Chondrocyte (in vitro differentiated cells): ENCODE measurements around the gene LRRC42. TPM values are rescaled to one million over a fixed set of nuclear protein-coding genes. Genes with fewer than 3 reads are reported as not detected.

Experiments
- DNase-seq: peaks from one replicate; pipeline ENCODE4 v3.0.0; 2021; ENCODE audit warnings: mixed read lengths, low spot score
- H3K27ac Mint-ChIP-seq: one replicate; pipeline ENCODE4 v1.8.0; 2021; ENCODE audit warnings: mild to moderate bottlenecking, moderate library complexity, mixed read lengths; ENCODE audit not compliant: unreplicated experiment
- H3K27me3 Mint-ChIP-seq: 2 replicates; pipeline ENCODE4 v1.8.0; 2021; ENCODE audit warnings: low read depth, mixed read lengths
- H3K36me3 Mint-ChIP-seq: 2 replicates; pipeline ENCODE4 v1.8.0; 2021; ENCODE audit warnings: low read depth, mixed read lengths
- H3K4me1 Mint-ChIP-seq: 2 replicates; pipeline ENCODE4 v1.8.0; 2021; ENCODE audit warnings: low read depth, mild to moderate bottlenecking, mixed read lengths
- H3K4me3 Mint-ChIP-seq: one replicate; pipeline ENCODE4 v1.8.0; 2021; ENCODE audit warnings: mild to moderate bottlenecking, moderate library complexity, mixed read lengths; ENCODE audit not compliant: unreplicated experiment
- H3K9me3 Mint-ChIP-seq: 2 replicates; pipeline ENCODE4 v1.8.0; 2021; ENCODE audit warnings: low read depth, mixed read lengths
- CTCF ChIP-seq: fragments of 200-600 bp; sonication (generic); IDR thresholded peaks from 2 replicates; pipeline ENCODE4 v1.5.0; 2021; ENCODE audit warnings: antibody characterized with exemption, mild to moderate bottlenecking, moderate library complexity
- total RNA-seq: library from RNA; stranded (reverse); gene quantifications from 3 replicates; pipeline ENCODE4 v1.2.1, GENCODE V29; 2021

The LRRC42 gene
- total RNA-seq, 1 donor from 2014 or later: 37.6 TPM

- no peak for TF ChIP-seq CTCF
- H3K27ac Mint-ChIP-seq: no peak overlapping the region
- no peak overlapping the region for H3K4me3 Mint-ChIP-seq
- peaks cover 2% of the 10 kb centered on the region for H3K36me3 Mint-ChIP-seq
- H3K27me3 Mint-ChIP-seq: no peaks in the 10 kb centered on the region
- H3K4me1 Mint-ChIP-seq: peaks cover 40% of the 10 kb centered on the region
- H3K9me3 Mint-ChIP-seq: no peaks in the 10 kb centered on the region
- no peak for DNase-seq
These were observed 3.8 kb upstream of the LRRC42 start for GRCh38 chr1:53942127-53942957.

GRCh38 chr1:53943090-53943489 is 3.1 kb upstream of the LRRC42 start:
- Mint-ChIP-seq H3K4me1 (peaks cover 44% of the 10 kb centered on the region), H3K4me3 (no peak overlapping the region), H3K27me3 (no peaks in the 10 kb centered on the region), H3K9me3 (no peaks in the 10 kb centered on the region), H3K36me3 (no peaks in the 10 kb centered on the region), H3K27ac (no peak overlapping the region)
- TF ChIP-seq CTCF: no peak
- no peak for DNase-seq

- H3K27ac Mint-ChIP-seq: no peak overlapping the region
These were observed 2.6 kb upstream of the LRRC42 start for GRCh38 chr1:53943490-53944043.

GRCh38 chr1:53944469-53945182 is 1.5 kb upstream of the LRRC42 start:
- H3K36me3 Mint-ChIP-seq: no peaks in the 10 kb centered on the region
- peak overlapping the region; percentile 95 for H3K27ac Mint-ChIP-seq
- peak overlapping the region; percentile 93 for H3K4me3 Mint-ChIP-seq
- DNase-seq: no peak
- TF ChIP-seq CTCF: no peak
- no peaks in the 10 kb centered on the region for H3K27me3 Mint-ChIP-seq
- peaks cover 57% of the 10 kb centered on the region for H3K4me1 Mint-ChIP-seq
- H3K9me3 Mint-ChIP-seq: no peaks in the 10 kb centered on the region

More at GRCh38 chr1:53943490-53944043, 2.6 kb upstream of the LRRC42 start:
- no peaks in the 10 kb centered on the region for H3K36me3 Mint-ChIP-seq
- no peak for TF ChIP-seq CTCF
- H3K4me3 Mint-ChIP-seq: peak overlapping the region; percentile 25
- no peak for DNase-seq
- peaks cover 47% of the 10 kb centered on the region for H3K4me1 Mint-ChIP-seq
- H3K27me3 Mint-ChIP-seq: no peaks in the 10 kb centered on the region
- H3K9me3 Mint-ChIP-seq: no peaks in the 10 kb centered on the region

GRCh38 chr1:53945183-53945432 is 1.0 kb upstream of the LRRC42 start:
- Mint-ChIP-seq H3K27ac (peak overlapping the region; percentile 95), H3K27me3 (no peaks in the 10 kb centered on the region), H3K36me3 (no peaks in the 10 kb centered on the region), H3K4me1 (peaks cover 61% of the 10 kb centered on the region), H3K4me3 (peak overlapping the region; percentile 93), H3K9me3 (no peaks in the 10 kb centered on the region)
- no peak for DNase-seq
- TF ChIP-seq CTCF: no peak
